GM10266 (cell line): ENCODE data around the gene PEX13.
"Not testable (repeated sequence)": the region's sequence is repeated elsewhere in the genome, so short reads cannot be mapped to it uniquely, and the experiment has no call there.

Experiments used
- DNase-seq: peaks from one replicate; pipeline ENCODE4 v3.0.0; 2012; ENCODE audit errors: extremely low spot score
- TF ChIP-seq, protein P1 (sequence below): IDR thresholded peaks from 2 replicates; pipeline ENCODE4 v1.5.1; 2012; ENCODE audit warnings: mild to moderate bottlenecking, low read depth; ENCODE audit not compliant: control insufficient read depth, insufficient read depth; ENCODE audit errors: missing control alignments

The PEX13 gene

DNA sequence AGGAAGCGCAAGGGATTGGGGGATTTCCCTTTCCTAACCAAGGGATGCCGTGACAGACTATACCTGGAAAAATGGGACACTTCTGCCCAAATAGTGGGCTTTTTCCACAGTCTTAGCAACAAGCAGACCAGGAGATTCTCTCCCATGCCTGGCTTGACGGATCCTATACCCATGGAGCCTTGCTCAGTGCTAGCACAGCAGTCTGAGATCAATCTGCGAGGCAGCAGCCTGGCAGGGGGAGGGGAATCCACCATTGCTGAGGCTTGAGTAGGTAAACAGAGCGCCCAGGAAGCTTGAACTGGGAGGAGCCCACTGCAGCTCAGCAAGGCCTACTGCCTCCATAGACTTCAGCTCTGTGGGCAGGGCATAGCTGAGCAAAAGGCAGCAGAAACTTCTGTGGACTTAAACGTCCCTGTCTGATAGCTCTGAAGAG lies 3.7 kb downstream of the PEX13 start:
- DNase-seq = no peak
- TF ChIP-seq, protein P1, sequence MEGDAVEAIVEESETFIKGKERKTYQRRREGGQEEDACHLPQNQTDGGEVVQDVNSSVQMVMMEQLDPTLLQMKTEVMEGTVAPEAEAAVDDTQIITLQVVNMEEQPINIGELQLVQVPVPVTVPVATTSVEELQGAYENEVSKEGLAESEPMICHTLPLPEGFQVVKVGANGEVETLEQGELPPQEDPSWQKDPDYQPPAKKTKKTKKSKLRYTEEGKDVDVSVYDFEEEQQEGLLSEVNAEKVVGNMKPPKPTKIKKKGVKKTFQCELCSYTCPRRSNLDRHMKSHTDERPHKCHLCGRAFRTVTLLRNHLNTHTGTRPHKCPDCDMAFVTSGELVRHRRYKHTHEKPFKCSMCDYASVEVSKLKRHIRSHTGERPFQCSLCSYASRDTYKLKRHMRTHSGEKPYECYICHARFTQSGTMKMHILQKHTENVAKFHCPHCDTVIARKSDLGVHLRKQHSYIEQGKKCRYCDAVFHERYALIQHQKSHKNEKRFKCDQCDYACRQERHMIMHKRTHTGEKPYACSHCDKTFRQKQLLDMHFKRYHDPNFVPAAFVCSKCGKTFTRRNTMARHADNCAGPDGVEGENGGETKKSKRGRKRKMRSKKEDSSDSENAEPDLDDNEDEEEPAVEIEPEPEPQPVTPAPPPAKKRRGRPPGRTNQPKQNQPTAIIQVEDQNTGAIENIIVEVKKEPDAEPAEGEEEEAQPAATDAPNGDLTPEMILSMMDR = no peak

DNA sequence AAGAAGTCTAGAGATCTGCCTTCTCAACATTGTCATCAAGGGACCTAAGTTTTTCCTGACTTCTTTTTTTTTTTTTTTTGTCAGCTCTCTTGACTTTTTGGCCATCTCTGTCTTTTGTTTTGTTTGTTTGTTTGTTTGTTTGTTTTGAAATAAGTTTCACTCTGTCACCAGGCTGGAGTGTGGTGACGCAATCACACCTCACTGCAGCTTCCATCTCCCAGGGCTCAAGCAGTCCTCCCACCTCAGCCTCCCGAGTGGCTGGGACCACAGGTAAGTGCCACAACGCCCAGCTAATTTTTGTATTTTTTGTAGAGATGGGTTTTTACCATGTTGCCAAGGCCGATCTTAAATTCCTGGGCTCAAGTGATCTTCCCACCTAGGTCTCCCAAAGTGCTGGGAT lies 6.2 kb downstream of the PEX13 start:
- no peak for DNase-seq
- TF ChIP-seq, protein P1 = no peak

DNA sequence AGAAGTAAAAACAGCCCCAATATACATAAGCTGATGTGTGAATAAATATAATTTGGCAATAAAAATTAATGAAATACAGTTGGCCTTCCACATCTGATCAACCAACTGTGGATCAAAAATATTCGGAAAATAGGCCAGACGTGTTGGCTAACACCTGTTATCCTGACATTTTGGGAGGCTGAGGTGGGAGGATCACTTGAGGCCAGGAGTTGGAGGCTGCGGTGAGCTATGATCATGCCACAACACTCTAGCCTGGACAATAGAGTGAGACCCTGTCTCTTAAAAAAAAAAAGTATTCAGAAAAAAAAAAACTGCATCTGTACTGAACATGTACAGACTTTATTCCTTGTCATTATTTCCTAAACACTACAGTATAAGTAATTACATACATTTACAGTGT lies 12.0 kb downstream of the PEX13 start:
- no peak for DNase-seq
- TF ChIP-seq, protein P1 = no peak

DNA sequence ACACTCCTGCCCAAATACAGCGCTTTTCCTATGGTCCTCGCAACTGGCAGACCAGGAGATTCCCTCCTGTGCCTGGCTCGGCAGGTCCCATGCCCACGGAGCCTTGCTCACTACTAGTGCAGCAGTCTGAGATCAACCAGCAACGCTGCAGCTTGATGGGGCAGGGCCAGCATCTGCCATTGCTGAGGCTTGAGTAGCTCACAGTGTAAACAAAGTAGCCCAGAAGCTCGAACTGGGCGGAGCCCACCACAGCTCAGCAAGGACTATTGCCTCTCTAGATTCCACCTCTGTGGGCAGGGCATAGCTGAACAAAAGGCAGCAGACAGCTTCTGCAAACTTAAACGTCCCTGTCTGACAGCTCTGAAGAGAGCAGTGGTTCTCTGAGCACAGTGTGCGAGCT lies 17.1 kb downstream of the PEX13 start:
- not testable (repeated sequence) for DNase-seq

DNA sequence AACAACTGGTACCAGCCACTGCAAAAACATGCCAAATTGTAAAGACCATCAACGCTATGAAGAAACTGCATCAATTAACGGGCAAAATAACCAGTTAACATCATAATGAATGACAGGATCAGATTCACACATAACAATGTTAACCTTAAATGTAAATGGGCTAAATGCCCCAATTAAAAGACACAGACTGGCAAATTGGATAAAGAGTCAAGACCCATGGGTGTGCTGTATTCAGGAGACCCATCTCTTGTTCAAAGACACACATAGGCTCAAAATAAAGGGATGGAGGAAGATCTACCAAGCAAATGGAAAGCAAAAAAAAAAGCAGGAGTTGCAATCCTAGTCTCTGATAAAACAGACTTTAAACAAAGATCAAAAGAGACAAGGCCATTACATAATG lies 19.1 kb downstream of the PEX13 start:
- not testable (repeated sequence) for DNase-seq

DNA sequence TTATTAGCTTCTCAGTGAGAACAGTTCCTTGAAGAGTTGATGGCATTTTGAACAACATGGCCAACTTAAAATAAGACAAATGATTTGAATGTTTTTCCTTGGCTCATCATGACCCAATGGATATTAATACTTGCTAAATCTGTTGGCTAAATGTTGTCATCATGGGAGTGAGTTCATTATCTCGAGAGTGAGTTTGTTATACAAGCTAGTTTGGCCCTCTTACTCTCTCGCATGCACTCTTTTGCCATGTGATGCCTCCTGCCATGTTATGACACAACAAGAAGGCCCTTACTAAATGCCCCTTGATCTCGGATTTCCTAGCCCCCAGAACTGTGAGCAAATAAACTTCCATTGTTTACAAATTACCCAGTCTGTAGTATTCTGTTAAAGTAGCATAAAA lies 25.3 kb downstream of the PEX13 start:
- DNase-seq = no peak
- TF ChIP-seq, protein P1 = no peak

DNA sequence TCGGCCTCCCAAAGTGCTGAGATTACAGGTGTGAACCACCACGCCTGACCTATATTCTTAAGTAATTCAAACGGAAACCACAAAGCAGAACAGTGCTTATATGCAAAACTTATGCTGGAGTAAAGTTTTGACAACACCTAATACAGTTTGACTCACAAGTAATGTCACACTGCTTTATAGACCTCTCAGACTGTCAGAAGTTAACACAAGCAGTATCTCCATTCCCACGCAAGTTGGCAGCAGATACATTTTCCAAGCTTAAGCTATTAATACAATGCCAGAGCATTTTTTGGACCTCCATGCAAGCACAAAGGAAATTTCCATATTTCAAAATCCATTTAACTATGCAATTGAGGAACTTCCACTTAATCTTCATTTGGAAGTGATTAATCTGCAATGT lies 27.1 kb downstream of the PEX13 start:
- TF ChIP-seq, protein P1 = no peak
- no peak for DNase-seq

DNA sequence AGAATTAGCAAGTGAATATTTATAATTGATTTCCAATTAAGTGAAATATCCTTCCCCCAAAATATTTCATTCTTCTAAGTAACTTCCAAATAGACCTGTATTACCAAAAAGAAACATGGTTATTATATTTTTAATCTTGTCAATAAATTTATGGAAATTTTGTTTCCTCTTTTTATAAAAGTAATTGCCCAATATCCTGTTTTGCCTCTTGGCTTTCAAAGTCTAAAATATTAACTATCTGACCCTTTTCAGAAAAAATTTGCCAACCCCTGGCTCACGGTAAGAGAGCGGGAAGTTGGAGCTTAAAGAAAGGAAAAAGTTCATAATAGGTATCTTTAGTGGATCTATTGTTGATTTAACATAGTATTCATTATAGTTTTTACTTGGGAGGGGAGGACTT lies 27.7 kb downstream of the PEX13 start:
- no peak for DNase-seq
- TF ChIP-seq, protein P1 = no peak
